ENCODE results near the gene FKBP2. TPM values are rescaled to one million over a fixed set of nuclear protein-coding genes. Genes with fewer than 3 reads are reported as not detected.

FKBP2 gene
- total and polyA plus RNA-seq, 2 of the 13 experiments (the other 11 are each of a cell fraction or from before 2014, with no cell fraction given), result 30.1 to 53.3 TPM

DNA sequence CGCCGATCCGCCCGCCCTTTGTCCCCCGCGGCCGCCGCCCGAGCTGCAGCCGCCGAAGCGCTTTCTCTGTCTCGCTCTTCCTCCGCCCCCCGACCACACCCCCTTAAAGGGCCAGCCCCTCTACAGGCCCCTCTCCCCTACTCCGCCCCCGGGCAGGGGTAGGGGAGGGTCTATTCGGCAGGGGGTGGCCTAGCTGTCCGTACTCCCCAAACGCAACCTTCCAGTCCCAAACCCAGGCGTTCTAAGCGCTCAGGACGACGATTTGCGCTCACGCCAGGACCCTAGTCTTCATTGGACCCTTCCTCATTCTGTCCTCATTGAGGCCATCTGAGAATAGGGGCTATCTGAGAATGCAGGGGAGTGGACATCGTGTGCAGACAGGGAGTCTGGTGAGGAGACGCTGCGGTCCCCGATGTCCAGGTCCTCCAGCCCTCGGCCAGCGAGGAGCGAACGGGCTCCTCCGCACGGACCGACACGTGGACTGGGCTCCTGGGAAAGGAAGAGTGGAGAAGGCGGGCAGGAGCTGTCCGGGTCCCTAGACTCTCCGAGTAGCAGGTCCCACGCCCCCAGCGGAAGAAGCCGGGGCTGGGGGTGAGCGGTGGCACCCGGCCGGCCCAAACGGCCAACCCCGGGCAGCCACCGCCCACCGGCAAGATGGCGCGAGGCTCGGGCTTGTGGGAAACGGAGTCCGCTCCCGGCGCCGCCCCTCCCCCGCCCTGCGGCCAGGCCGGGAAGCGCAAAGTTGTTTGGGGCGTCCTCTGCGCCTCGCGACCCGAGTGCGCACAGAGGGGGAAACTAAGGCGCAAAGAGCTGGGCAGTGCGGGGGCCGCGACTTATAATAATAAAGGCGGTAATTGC lies 6.2 kb downstream of the FKBP2 start, which contains the start of gene PPP1R14B (continued):
- no peak for TF ChIP-seq CSRNP2 (CRISPR knock-in tag; conservative IDR thresholded peaks at IDR 0.05; ENCODE audit: low read depth)
- TF ChIP-seq ZNF749 (CRISPR knock-in tag; IDR thresholded peaks at IDR 0.05; ENCODE audit: borderline replicate concordance), result no peak; the same call in 1 of the 2 replicates
- no peak for TF ChIP-seq FOXO4 (CRISPR knock-in tag; conservative IDR thresholded peaks at IDR 0.05)
- no peak for TF ChIP-seq TEAD3 (CRISPR knock-in tag; optimal IDR thresholded peaks at IDR 0.05; ENCODE audit: borderline replicate concordance)
- TF ChIP-seq KAT7 (CRISPR knock-in tag; IDR thresholded peaks at IDR 0.05; ENCODE audit: borderline replicate concordance), result no peak; the same call in 1 of the 2 replicates
- TF ChIP-seq ZNF12 (CRISPR knock-in tag; IDR thresholded peaks at IDR 0.05), result no peak
- TF ChIP-seq, protein P1, sequence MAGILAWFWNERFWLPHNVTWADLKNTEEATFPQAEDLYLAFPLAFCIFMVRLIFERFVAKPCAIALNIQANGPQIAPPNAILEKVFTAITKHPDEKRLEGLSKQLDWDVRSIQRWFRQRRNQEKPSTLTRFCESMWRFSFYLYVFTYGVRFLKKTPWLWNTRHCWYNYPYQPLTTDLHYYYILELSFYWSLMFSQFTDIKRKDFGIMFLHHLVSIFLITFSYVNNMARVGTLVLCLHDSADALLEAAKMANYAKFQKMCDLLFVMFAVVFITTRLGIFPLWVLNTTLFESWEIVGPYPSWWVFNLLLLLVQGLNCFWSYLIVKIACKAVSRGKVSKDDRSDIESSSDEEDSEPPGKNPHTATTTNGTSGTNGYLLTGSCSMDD (CRISPR knock-in tag; IDR thresholded peaks at IDR 0.05), result no peak
- TF ChIP-seq RFX5 (IDR thresholded peaks at IDR 0.05; ENCODE audit: low read depth, low read length), result no peak
- TF ChIP-seq TBX3 (IDR thresholded peaks at IDR 0.05; ENCODE audit: borderline replicate concordance), result no peak
- TF ChIP-seq GATA4 (IDR thresholded peaks at IDR 0.05; ENCODE audit: borderline replicate concordance, low read depth), result no peak
- no peak for TF ChIP-seq ATF2 (CRISPR knock-in tag; IDR thresholded peaks at IDR 0.05)
- TF ChIP-seq, protein P2, sequence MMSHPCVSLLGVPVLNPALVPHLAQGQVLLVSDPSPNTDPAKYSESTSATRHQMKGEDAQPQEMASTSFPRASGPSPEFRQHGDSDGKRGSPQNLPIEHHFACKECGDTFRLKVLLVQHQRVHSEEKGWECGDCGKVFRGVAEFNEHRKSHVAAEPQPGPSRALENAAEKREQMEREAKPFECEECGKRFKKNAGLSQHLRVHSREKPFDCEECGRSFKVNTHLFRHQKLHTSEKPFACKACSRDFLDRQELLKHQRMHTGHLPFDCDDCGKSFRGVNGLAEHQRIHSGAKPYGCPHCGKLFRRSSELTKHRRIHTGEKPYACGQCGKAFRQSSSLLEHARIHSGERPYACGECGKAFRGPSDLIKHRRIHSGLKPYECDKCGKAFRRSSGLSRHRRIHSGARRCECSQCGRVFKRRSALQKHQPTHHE (CRISPR knock-in tag; IDR thresholded peaks at IDR 0.05; ENCODE audit: borderline replicate concordance), result no peak
- no peak for TF ChIP-seq ZFP1 (CRISPR knock-in tag; IDR thresholded peaks at IDR 0.05)
- TF ChIP-seq, protein P3, sequence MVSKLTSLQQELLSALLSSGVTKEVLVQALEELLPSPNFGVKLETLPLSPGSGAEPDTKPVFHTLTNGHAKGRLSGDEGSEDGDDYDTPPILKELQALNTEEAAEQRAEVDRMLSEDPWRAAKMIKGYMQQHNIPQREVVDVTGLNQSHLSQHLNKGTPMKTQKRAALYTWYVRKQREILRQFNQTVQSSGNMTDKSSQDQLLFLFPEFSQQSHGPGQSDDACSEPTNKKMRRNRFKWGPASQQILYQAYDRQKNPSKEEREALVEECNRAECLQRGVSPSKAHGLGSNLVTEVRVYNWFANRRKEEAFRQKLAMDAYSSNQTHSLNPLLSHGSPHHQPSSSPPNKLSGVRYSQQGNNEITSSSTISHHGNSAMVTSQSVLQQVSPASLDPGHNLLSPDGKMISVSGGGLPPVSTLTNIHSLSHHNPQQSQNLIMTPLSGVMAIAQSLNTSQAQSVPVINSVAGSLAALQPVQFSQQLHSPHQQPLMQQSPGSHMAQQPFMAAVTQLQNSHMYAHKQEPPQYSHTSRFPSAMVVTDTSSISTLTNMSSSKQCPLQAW (CRISPR knock-in tag; IDR thresholded peaks at IDR 0.05), result peak; percentile 65
- no peak for TF ChIP-seq HOXA7 (CRISPR knock-in tag; IDR thresholded peaks at IDR 0.05)
- 0 out of 2 replicates have a peak, but pooled peaks have one; percentile 43 for TF ChIP-seq DNMT1 (CRISPR knock-in tag; IDR thresholded peaks at IDR 0.05)
- no peak for TF ChIP-seq ZSCAN12 (CRISPR knock-in tag; IDR thresholded peaks at IDR 0.05)
- TF ChIP-seq KDM6A (CRISPR knock-in tag; IDR thresholded peaks at IDR 0.05; ENCODE audit: low read depth), result no peak
- no peak for TF ChIP-seq HES4 (CRISPR knock-in tag; IDR thresholded peaks at IDR 0.05; ENCODE audit: borderline replicate concordance)

Data from HepG2 (cell line).